Stimulated activated naive B cell treated with anti-CD40 and anti-IgM and Interleukin-4, amounts not matched to agents 10 μg/mL and 1 μg/mL and 100 μg/mL, for 72 hours (primary cell): ENCODE measurements around the gene PNPLA2.

Source experiments
- ATAC-seq, 2 donors: fragments of 150-1000 bp; cut with Tn5 transposase; replicated peaks; 2 replicates each; pipeline ENCODE4 v1.10.0; 2021; ENCODE audit warnings: moderate library complexity in 1 of 2
- DNase-seq: peaks from one replicate; pipeline ENCODE4 v3.0.0; 2021
- H3K27ac Mint-ChIP-seq: one replicate; pipeline ENCODE4 v1.8.0; 2022; ENCODE audit warnings: mild to moderate bottlenecking, mixed read lengths
- H3K27me3 Mint-ChIP-seq, 2 donors: one replicate each; pipeline ENCODE4 v1.8.0; 2022; ENCODE audit warnings: mixed read lengths in 2 of 2
- H3K36me3 Mint-ChIP-seq, 2 donors: one replicate each; pipeline ENCODE4 v1.8.0; 2022; ENCODE audit warnings: mixed read lengths in 2 of 2, mild to moderate bottlenecking in 1 of 2
- H3K4me1 Mint-ChIP-seq, 2 donors: one replicate each; pipeline ENCODE4 v1.8.0; 2022; ENCODE audit warnings: mixed read lengths in 2 of 2, mild to moderate bottlenecking in 1 of 2
- H3K4me3 Mint-ChIP-seq, 2 donors: one replicate each; pipeline ENCODE4 v1.8.0; 2022; ENCODE audit warnings: mild to moderate bottlenecking in 2 of 2, mixed read lengths in 2 of 2, moderate library complexity in 1 of 2
- H3K9me3 Mint-ChIP-seq, 2 donors: one replicate each; pipeline ENCODE4 v1.8.0; 2022; ENCODE audit warnings: mixed read lengths in 2 of 2, mild to moderate bottlenecking in 1 of 2

Gene PNPLA2

GRCh38 chr11:791658-792534, 26.8 kb upstream of the PNPLA2 start:
- no peak overlapping the region for H3K4me3 Mint-ChIP-seq
- H3K27ac Mint-ChIP-seq = peak overlapping the region; percentile 9
- H3K9me3 Mint-ChIP-seq = no peaks in the 10 kb centered on the region
- peaks cover 22 to 32% of the 10 kb centered on the region in 2 donors for H3K36me3 Mint-ChIP-seq
- peaks cover 5 to 32% of the 10 kb centered on the region in 2 donors for H3K4me1 Mint-ChIP-seq
- DNase-seq (no peak), ATAC-seq (no peak)
- H3K27me3 Mint-ChIP-seq = peaks cover 3 to 12% of the 10 kb centered on the region in 2 donors

- Mint-ChIP-seq H3K27me3 (peaks cover 3 to 12% of the 10 kb centered on the region in 2 donors), H3K36me3 (peaks cover 24 to 32% of the 10 kb centered on the region in 2 donors), H3K4me1 (peaks cover 8 to 38% of the 10 kb centered on the region in 2 donors), H3K27ac (no peak overlapping the region), H3K4me3 (no peak overlapping the region), H3K9me3 (no peaks in the 10 kb centered on the region)
- no peak for DNase-seq
- ATAC-seq = no peak
Observed at GRCh38 chr11:792535-792821, 26.2 kb upstream of the PNPLA2 start.

DNA sequence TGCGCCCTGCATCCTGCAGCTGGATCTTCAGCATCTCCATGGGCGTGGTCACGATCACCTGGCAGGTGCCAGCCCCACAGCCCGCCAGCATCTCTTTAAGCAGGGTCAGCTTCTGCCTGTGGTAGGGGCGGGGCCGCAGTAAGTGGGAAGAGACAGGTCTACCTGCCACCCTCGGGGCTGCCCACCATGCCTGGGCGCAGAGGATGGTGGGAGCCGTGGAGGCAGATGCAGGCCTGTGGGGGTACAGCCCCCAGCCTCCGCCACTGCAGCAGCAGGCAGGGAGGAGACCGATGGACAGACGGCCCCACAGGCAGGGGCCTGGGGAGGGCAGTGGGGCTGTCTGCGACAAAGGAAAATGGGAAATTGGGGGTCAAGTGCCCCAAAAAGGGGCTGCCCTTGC, 25.8 kb upstream of the PNPLA2 start:
- Mint-ChIP-seq H3K9me3 (no peaks in the 10 kb centered on the region), H3K4me3 (no peak overlapping the region), H3K27me3 (peaks cover 3 to 12% of the 10 kb centered on the region in 2 donors), H3K36me3 (peaks cover 24 to 32% of the 10 kb centered on the region in 2 donors), H3K27ac (peak overlapping the region; percentile 56), H3K4me1 (peaks cover 8 to 36% of the 10 kb centered on the region in 2 donors)
- ATAC-seq = no peak
- DNase-seq = no peak

DNA sequence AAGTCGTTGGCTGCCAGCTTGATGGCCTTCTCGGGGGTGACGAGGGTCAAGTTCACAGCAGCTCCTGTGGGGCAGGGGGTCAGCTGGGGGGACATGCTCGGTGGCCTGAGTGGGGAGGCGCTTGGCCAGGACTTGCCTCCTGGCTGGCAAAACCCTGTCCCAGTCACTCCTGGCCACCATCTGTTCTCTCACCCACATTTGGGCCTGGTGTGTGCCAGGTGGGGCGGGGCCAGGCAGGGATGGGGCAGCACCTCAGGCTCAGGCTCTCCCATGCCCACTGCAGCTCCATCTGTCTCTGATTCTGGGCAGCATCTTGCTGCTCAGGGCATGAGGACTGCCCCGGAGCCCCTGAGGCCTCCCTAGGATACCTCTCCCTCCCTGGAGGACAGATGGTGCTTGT, 25.2 kb upstream of the PNPLA2 start:
- Mint-ChIP-seq H3K36me3 (peaks cover 24 to 32% of the 10 kb centered on the region in 2 donors), H3K27me3 (peaks cover 3 to 10% of the 10 kb centered on the region in 2 donors), H3K4me3 (peak overlapping the region in 1 of 2 donors; percentile 41), H3K4me1 (peaks cover 8 to 31% of the 10 kb centered on the region in 2 donors), H3K27ac (no peak overlapping the region), H3K9me3 (no peaks in the 10 kb centered on the region)
- DNase-seq = no peak
- ATAC-seq = no peak

DNA sequence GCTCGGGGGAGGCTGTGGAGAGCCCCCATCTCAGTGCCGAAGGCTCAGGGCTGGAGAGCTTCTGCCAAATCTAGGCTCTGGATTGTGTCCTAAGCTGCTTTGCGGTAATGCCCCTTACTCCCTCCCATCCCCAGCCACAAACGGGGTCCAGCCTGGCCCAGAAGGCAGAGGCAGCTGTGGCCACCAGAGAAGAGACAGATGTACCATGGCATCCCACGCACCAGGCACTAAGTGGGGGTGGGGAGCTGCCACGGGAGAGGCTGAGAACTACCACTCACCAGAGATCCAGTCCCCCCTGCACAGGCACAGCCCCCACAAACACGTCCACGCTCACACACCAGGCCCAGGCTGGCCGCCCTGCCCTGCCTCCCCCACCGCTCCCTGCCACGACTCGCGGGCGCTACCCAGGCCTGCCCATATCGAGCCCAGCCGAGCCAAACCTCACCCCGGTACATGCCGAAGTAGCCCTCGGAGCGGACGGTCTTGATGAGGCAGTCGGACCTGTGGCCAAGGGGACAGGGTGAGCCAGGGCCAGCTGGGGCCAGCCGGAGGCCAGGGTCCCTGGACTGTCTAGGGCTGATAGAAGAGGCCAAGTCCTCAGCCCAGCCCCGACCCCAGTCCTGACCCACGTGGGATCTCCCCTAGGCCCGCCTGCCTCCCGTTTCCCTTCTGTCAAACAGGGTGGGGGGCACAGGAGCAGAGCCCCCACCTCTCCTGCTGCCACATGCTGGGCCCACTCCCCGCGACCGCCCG, 24.5 kb upstream of the PNPLA2 start:
- no peak for DNase-seq
- H3K36me3 Mint-ChIP-seq = peaks cover 24 to 32% of the 10 kb centered on the region in 2 donors
- H3K4me1 Mint-ChIP-seq = peaks cover 6 to 30% of the 10 kb centered on the region in 2 donors
- peak overlapping the region; percentile 25 to 37 for H3K4me3 Mint-ChIP-seq
- H3K27ac Mint-ChIP-seq = no peak overlapping the region
- H3K9me3 Mint-ChIP-seq = no peaks in the 10 kb centered on the region
- H3K27me3 Mint-ChIP-seq = peaks cover 0 to 4% of the 10 kb centered on the region in 2 donors
- no peak for ATAC-seq

- H3K4me3 Mint-ChIP-seq = peak overlapping the region; percentile 88 to 89
- DNase-seq = no peak
Observed at GRCh38 chr11:794766-795633, 23.7 kb upstream of the PNPLA2 start.

DNA sequence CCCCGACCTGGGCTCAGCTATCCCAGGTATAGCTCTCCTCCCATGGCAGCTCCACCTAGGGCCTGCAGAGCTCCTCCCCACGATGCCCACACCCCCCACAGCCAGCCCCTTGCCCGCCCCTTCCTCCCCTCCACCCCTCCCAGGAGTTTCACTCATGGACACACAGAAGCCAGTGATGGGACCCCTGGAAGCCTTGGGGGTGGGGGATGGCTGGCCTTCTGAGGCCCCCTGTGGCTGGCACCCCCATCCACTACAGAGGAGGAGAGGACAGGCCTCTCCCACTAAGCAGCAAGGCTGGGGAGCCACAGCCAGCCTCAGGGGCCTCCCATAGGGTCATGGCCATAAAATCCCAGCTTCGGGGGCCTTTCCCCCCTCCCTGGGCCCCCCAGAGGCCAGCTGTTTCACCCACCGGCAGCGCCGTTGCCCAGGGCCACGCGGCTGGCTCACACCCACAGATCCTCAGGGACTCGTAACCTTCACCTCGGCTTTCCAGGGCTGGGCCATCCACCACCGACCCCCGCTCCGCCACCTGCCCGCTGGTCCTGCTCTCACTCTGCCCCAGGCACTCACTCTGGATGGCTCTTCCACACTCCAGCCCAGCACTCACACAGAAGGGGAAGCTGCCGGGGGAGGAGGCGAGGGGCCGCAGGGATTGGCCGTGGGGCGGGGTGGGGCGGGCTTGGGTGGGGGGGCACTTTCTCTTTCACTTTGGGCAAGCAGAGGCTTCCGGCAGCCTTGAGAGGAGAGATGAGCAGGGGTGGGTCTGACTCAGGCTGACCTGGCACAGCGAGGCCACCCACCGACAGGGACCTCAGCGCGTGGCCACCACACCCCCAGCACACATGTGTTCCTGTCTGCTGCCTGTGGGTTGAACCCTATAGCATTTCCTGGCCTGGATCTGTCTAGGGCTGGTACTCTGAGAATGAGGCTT, 22.8 kb upstream of the PNPLA2 start:
- H3K27ac Mint-ChIP-seq = peak overlapping the region; percentile 84
- peaks cover 19 to 34% of the 10 kb centered on the region in 2 donors for H3K36me3 Mint-ChIP-seq
- peak overlapping the region; percentile 88 to 89 for H3K4me3 Mint-ChIP-seq
- DNase-seq = peak; percentile 61
- ATAC-seq = peak; percentile 53 to 56
- H3K27me3 Mint-ChIP-seq = no peaks in the 10 kb centered on the region
- peaks cover 6 to 21% of the 10 kb centered on the region in 2 donors for H3K4me1 Mint-ChIP-seq
- no peaks in the 10 kb centered on the region for H3K9me3 Mint-ChIP-seq

More at GRCh38 chr11:794766-795633, 23.7 kb upstream of the PNPLA2 start:
- peaks cover 6 to 26% of the 10 kb centered on the region in 2 donors for H3K4me1 Mint-ChIP-seq
- H3K9me3 Mint-ChIP-seq = no peaks in the 10 kb centered on the region
- H3K27ac Mint-ChIP-seq = peak overlapping the region; percentile 20
- no peaks in the 10 kb centered on the region for H3K27me3 Mint-ChIP-seq
- H3K36me3 Mint-ChIP-seq = peaks cover 24 to 34% of the 10 kb centered on the region in 2 donors
- ATAC-seq = no peak

- H3K4me3 Mint-ChIP-seq = peak overlapping the region; percentile 88 to 89
- H3K36me3 Mint-ChIP-seq = peaks cover 15 to 35% of the 10 kb centered on the region in 2 donors
- H3K27ac Mint-ChIP-seq = peak overlapping the region; percentile 93
- ATAC-seq = no peak
- peaks cover 8 to 26% of the 10 kb centered on the region in 2 donors for H3K4me1 Mint-ChIP-seq
- no peaks in the 10 kb centered on the region for H3K27me3 Mint-ChIP-seq
- no peaks in the 10 kb centered on the region for H3K9me3 Mint-ChIP-seq
- DNase-seq = no peak
Observed at GRCh38 chr11:796565-797295, 22.0 kb upstream of the PNPLA2 start.

DNA sequence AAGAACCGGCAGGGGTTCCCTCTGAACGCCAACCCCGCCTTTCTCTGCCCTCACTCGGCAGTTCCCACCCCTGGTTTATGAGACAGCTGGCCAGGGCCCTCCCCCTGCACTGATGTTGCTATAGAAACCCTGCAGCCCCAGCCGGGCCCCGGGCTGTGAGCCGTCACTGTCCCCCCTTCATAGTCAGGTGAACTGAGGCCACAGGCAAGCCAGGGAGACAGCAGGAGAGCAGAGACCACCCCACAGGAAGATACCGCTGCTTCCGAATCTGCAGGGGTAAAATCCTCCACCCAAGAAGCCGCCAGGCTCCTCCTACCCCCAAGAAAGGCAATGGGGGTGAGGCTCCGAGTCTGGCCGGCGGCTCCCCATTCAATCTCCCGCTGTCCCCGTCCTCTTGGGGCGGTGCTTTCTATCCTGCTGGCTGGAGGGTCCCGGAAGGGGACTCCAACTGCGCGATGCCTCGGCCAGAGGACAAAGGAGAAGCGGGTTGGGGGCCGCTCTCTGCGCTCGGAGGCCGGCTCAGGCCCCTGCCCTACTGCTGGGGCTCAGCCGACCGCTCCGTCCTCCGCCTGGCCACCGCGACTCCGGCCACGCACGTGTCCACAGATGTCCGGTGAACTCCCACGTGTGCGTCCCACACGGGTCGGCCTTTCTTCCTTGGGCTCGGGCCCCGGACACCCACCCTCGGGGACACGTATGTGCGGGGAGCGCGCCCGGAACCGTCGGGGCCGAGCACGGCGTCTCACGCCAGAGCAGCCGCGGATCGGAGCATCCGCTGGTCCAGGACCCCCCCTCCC, 21.2 kb upstream of the PNPLA2 start:
- peaks cover 11 to 34% of the 10 kb centered on the region in 2 donors for H3K36me3 Mint-ChIP-seq
- DNase-seq (peak; percentile 75), ATAC-seq (peak; percentile 65 to 73)
- peak overlapping the region; percentile 88 to 89 for H3K4me3 Mint-ChIP-seq
- no peaks in the 10 kb centered on the region for H3K9me3 Mint-ChIP-seq
- H3K27ac Mint-ChIP-seq = peak overlapping the region; percentile 93
- H3K27me3 Mint-ChIP-seq = no peaks in the 10 kb centered on the region
- H3K4me1 Mint-ChIP-seq = peaks cover 8 to 26% of the 10 kb centered on the region in 2 donors

DNA sequence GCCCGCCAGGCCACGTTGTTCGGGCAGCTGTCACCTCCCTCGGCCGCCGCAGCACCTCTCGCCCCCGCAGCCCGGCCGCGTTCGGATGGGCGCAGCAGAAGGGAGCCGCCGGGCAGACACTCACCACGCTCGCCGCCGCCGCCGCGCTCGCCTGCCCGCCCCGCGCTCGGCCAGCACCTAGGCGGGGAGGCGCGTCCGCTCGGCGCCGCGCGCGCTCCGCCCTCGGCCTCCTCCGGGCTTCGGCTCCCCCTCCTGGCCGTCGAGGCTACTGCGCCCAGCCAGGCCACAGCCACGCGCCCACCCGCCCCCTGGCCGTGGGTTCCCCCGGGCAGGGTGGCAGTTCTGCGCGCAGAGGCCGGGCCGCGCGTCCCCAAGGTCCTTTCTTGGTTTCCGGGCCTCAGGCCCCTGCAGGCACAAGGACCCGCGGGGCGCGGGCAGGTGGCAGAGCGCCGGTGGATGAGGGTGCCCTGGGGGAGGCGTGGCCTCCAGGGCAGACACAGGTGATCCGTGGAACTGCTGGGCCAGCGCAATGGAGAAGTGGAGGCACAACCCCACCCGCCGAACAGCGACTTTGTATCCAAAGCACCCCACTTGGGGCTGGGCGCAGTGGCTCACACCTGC, 20.5 kb upstream of the PNPLA2 start, which contains the start of gene SLC25A22:
Gene SLC25A22, minus strand, starts transcription at position 189 of the 621 bp plus-strand sequence. CDS start 3,275 bp downstream, outside the sequence.
- H3K27me3 Mint-ChIP-seq = no peaks in the 10 kb centered on the region
- ATAC-seq = peak; percentile 66 to 72
- H3K9me3 Mint-ChIP-seq = no peaks in the 10 kb centered on the region
- DNase-seq = peak; percentile 84
- H3K4me1 Mint-ChIP-seq = peaks cover 8 to 26% of the 10 kb centered on the region in 2 donors
- peaks cover 8 to 28% of the 10 kb centered on the region in 2 donors for H3K36me3 Mint-ChIP-seq
- H3K27ac Mint-ChIP-seq = peak within 1 kb of the TSS; percentile 93
- H3K4me3 Mint-ChIP-seq = peak within 1 kb of the TSS; percentile 88 to 89

DNA sequence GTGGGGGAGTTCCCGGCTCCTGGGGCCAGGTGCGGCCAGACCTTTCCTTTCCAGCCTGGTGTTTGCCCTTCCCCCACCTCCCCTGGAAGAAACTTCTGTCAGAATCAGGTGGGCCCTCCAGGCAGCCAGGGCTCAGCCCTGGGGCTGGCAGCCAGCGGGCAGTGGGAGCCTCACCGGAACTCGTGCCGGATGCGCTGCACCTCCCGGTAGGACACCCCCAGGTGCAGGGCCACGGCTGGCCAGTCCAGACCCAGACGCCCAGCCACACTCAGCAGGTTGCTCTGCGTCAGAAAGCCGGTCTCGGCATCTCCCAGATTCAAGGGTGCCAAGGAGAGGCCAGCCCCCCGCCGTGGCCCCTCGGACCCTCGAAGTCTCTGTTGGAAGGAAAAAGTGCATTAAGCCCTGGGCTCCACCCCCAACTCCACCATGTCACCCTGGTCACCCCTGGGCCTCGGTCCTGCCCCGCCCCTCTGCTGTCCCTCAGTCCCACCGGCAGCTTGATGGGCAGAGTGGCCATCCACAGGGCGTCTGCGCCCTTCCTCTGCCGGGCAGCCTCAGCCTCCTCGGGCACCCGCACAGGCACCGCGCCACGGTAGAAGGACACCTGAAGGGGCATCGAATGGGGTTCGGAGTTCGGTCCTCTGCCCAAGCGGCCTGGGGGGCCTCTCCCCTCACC, 18.9 kb upstream of the PNPLA2 start:
- Mint-ChIP-seq H3K4me3 (no peak overlapping the region), H3K36me3 (peaks cover 4 to 19% of the 10 kb centered on the region in 2 donors), H3K27ac (no peak overlapping the region)

More for the DNA sequence above, 18.9 kb upstream of the PNPLA2 start:
- no peaks in the 10 kb centered on the region for H3K27me3 Mint-ChIP-seq
- no peaks in the 10 kb centered on the region for H3K9me3 Mint-ChIP-seq
- peaks cover 13 to 38% of the 10 kb centered on the region in 2 donors for H3K4me1 Mint-ChIP-seq
- ATAC-seq = no peak
- no peak for DNase-seq
